A549 treated with dexamethasone at 1 μM for 4 hours (cell line): ENCODE measurements around the gene TMEM127. TPM values are rescaled to one million over a fixed set of nuclear protein-coding genes. Genes with fewer than 3 reads are reported as not detected.

Source experiments
- total RNA-seq: library from RNA; stranded (reverse); fragments of 200-300 nt; extraction: Qiagen RNA extraction; gene quantifications from 5 replicates; pipeline ENCODE4 v1.2.3, GENCODE V29; 2022

The TMEM127 gene
- 31.8 to 49.0 TPM (median 47.4 TPM) in 5 replicates for total RNA-seq

DNA sequence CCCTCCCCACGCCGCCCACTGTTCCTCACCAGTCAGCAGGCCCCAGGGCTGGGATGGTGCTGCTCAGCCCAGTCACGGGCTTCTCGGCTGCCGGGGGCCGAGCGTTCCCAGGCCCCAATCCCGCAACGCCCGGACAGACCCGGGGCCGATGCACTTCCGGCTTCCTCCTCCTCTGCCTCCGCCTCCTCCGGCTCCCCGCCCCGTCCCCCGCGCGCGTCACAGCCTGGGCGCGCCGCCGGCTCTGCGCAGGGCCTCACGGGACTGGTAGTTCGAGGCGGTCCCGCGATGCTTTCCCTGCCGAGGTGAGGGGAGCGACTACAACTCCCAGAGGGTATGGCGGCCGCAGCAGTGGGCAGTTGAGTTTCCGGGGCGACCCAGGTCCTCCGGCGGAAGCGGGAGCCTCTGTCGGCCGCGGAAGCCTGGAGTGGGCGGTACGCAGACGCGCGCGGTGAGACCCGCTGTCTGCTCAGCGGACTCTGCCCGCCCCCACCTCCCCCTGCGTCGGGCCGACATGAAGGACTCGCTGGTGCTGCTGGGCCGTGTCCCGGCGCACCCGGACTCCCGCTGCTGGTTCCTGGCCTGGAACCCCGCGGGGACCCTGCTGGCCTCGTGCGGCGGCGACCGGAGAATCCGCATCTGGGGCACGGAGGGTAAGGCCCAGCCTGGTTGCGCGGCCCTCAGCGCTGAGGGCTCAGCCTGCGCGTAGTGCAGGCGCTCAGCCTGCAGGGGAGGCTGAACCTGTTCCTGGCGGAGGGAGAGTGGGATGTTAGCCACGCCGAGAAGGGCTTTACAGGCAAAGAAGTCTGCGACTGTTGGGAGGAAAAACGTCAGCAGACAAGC lies at the start of gene TMEM127, which contains the start of gene CIAO1:
TMEM127 (minus strand) TSS at position 158 of the 840 bp plus-strand sequence. CDS start 616 bp downstream, outside the sequence.
CIAO1 (plus strand) TSS at position 386 of the 840 bp plus-strand sequence; CDS start at position 512, 126 bp downstream.

GRCh38 chr2:96305091-96305978 lies 39.5 kb upstream of the TMEM127 start, which contains the start of gene SNRNP200:
TSS of gene SNRNP200 (minus strand) at chr2:96305546. CDS start at chr2:96305437, 109 bp downstream.

GRCh38 chr2:96208143-96209010 lies 57.4 kb downstream of the TMEM127 start, which contains the start of gene STARD7:
TSS of gene STARD7 (minus strand) at chr2:96208827. CDS start at chr2:96208434, 393 bp downstream.

Other genes starting within 250 kb of the TMEM127 start
- gene GPAT2, start 231.1 kb downstream of the TMEM127 start, total RNA-seq: 0.02 to 0.08 TPM in 2 of 5 replicates, not detected in the others
- 0.08 to 0.14 TPM (median 0.11 TPM) in 5 replicates for gene ADRA2B, start 149.4 kb downstream of the TMEM127 start, total RNA-seq
- gene ASTL, start 127.5 kb downstream of the TMEM127 start, total RNA-seq: not detected in 5 replicates
- 0.32 to 0.46 TPM (median 0.37 TPM) in 5 replicates for gene DUSP2, start 120.6 kb downstream of the TMEM127 start, total RNA-seq
- 85.4 to 105 TPM (median 103 TPM) in 5 replicates for gene STARD7, start 57.2 kb downstream of the TMEM127 start, total RNA-seq
- 59.2 to 81.9 TPM (median 79.4 TPM) in 5 replicates for gene CIAO1, start 228 bp upstream of the TMEM127 start, total RNA-seq
- gene SNRNP200, start 39.5 kb upstream of the TMEM127 start, total RNA-seq: 97.2 to 134 TPM (median 127 TPM) in 5 replicates
- gene ITPRIPL1, start 59.3 kb upstream of the TMEM127 start, total RNA-seq: not detected in 5 replicates
- gene NCAPH, start 69.8 kb upstream of the TMEM127 start, total RNA-seq: 39.5 to 44.7 TPM (median 40.9 TPM) in 5 replicates
- 0.39 to 0.61 TPM (median 0.45 TPM) in 5 replicates for gene NEURL3, start 239.4 kb upstream of the TMEM127 start, total RNA-seq